Cerebellar cortex (tissue), 1 donor: Measurements from ENCODE around the gene GIGYF1.
"Not testable (repeated sequence)": the region's sequence is repeated elsewhere in the genome, so short reads cannot be mapped to it uniquely, and the experiment has no call there.

Source experiments
- DNase-seq: peaks from one replicate; pipeline ENCODE4 v3.0.0-alpha.2; 2015; ENCODE audit warnings: low spot score

GIGYF1 gene

DNA sequence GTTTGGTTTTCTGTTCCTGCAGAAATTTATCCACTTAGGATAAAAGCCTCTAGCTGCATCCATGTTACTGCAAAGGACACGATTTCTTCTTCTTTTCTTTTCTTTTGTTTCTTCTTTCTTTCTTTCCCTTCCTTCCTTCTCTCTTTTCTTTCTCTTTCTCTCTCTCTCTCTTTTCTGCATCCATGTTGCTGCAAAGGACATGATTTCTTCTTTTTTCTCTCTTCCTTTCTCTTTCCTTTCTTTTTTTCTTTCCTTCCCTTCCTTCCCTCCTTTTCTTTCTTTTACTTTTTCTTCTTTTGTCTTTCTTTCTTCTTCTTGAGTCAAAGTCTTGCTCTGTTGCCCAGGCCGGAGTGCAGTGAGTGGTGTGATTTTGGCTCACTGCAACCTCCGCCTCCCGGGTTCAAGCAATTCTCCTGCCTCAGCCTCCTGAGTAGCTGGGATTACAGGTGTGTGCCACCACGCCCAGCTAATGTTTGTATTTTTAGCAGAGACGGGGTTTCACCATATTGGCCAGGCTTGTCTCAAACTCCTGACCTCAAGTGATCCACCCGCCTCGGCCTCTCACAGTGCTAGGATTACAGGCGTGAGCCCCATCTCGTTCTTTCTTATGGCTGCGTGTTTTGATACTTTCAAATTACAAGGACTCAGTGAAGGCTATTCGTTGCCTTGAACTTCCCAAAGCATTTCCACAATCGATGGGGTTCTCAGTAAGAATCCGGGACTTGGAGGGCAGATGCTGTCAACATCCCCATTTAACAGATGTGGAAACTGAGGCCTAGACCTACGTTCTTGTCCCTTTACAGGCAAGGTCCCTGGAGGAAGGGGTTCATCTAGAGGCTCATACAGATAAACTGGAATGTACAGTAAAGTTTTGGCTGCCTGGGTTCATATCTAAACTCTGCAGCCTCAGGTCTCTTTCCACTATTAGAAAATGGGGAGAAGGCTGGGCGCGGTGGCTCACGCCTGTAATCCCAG, 22.4 kb downstream of the GIGYF1 start:
- no peak for DNase-seq

DNA sequence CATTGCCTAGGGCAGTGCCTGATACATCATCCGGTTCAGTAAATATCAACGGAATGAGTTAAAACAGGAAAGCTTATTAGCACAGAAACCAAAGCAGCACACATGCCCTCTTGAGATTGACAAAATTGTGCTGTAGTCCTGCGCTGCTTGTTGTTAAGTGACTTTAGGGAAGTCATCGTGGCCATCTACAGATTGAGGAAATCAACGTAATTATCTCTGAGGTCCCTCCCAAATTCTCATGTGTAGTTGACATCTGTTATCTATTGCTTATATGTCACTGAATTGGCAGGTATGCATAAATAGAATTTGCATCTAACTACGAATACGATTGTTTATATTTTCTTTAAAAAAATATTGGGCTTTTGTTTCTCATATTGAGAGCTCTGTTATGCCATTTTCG, 24.0 kb downstream of the GIGYF1 start:
- no peak for DNase-seq

DNA sequence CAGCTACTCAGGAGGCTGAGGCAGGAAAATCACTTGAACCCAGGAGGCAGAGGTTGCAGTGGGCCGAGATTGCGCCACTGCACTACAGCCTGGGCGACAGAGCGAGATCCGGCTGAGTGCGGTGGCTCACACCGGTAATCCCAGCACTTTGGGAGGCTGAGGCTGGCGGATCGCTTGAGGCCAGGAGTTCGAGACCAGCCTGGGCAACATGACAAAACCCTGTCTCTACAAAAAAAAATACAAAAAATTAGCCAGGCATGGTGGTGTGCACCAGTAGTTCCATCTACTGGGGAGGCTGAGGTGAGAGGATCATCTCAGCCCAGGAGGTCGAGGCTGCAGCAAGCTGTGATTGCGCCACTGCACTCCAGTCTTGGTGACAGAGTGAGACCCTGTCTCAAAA, 24.9 kb downstream of the GIGYF1 start:
- DNase-seq: not testable (repeated sequence)

DNA sequence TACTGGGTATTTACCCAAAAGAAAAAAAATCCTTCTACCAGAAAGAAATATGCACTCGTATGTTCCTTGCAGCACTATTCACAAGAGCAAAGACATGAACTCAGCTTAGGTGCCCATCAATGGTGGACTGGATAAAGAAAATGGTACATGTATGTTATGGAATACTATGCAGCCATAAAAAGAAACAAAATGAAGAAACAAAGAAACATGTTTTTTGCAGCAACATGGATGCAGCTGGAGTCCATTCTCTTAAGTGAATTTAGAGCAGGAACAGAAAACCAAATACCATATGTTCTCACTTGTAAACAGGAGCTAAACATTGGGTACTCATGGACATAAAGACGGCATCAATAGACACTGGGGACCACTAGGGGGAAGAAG, 26.0 kb downstream of the GIGYF1 start:
- no peak for DNase-seq

DNA sequence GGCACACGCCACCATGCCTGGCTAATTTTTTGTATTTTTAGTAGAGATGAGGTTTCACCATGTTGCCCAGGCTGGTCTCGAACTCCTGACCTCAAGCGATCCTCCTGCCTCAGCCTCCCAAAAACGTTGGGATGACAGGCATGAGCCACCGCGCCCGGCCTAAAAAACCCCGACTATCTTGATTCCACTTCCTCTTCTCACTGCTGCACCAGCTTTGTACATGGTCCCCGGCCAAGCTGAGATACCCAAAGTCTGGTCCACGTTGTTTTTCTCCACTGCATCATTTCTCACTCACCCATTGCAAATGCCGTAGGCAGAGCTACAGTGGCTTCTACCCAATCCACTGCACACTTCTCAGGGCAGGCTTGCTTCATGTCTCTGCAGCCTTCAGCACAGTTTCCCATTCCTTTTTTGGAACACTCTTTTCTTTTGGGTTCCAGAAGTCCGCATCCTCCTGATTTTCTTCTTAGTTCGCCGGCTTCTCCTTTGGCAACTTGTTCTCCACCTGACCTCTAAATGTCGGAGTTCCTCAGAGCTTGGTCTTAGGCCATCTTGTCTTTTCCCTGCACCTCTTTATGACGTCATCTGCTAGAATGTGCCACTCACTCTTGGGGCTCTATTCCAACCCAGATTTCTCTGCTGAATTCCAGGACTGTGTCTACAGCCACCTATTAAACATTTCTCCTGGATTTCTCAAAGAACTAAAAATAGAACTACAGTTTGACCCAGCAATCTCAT, 26.6 kb downstream of the GIGYF1 start:
- DNase-seq: no peak

DNA sequence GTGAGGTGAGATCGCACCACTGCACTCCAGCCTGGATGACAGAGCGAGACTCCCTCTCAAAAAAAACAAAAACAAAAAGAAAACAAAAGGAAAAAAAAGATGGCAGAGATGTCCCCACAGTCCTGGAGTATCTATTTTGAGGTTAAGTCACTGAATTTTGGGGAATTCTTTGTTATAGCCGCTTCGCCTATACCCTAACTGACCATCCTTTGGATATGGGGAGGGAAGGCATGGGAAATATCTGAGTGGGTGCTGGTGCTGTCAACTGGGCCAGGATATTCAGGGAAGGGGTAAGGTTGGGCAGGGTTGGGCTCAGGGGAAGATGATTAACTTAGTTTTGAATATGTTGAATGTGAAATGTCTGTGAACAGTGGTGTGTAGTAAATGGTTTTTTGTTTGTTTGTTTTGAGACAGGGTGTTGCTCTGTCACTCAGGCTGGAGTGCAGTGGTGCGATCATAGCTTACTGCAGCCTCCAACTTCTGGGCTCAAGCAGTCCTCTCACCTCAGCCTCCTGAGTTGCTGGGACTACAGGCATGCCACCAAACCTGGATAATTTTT, 28.8 kb downstream of the GIGYF1 start:
- DNase-seq: no peak

DNA sequence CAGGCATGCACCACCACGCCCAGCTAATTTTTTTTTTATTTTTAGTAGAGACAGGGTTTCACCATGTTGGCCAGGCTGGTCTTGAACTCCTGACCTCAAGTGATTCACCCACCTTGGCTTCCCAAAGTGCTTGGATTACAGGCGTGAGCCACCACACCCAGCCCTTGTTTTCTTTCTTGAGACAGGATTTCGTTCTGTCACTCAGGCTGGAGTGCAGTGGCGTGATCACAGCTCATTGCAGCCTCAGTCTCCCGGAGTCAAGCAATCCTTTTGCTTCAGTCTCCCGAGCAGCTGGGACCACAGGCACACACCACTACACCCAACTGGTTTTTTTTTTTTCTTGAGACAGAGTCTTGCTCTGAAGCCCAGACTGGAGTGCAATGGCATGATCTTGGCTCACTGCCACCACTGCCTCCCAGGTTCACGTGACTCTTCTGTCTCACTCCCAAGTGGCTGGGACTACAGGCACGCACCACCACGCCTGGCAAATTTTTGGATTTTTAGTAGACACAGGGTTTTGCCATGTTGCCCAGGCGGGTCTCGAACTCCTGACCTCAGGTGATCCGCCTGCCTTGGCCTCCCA, 31.8 kb downstream of the GIGYF1 start:
- not testable (repeated sequence) for DNase-seq

DNA sequence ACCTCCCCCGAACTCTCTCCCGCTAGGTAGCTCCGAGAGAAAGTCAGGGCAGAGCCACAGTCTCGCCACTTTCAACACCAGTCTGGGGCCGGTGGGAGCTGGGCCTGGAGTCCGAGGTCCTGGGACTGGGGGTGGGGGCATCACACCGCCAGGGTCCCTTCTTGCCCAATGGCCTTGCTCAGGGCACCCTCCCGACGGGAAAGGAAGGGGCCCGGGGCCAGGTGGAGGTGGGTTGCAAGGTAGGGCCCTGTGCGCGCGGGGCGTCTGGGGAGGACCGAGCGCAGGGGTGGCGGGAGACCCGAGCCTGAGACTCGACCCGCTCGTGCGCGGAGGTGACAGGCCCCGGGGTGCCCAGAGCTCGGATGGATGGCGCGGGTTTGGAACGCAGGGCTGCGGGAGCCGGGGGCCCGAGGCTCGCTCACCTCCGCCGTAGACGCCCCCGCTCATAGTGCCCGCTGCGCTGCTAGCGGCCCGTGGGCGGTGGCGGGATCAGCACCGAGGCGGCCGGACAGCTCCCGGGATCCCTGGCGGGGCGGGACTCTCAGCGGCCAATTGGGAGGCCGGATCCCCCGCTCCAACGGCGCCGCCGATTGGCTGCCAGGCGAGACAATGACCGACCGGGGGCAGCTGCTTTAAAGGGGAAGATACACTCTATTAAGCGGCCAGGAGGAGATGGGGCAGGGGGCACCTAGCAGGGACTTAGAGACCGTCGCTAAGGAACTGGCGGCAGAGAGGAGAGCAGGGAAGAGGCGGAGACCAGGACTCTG, 38.0 kb downstream of the GIGYF1 start, which contains the start of gene ACTL6B:
TSS of gene ACTL6B (minus strand) at position 541 of the 767 bp plus-strand sequence. CDS start at position 447, 94 bp downstream.
- DNase-seq: peak; percentile 90

DNA sequence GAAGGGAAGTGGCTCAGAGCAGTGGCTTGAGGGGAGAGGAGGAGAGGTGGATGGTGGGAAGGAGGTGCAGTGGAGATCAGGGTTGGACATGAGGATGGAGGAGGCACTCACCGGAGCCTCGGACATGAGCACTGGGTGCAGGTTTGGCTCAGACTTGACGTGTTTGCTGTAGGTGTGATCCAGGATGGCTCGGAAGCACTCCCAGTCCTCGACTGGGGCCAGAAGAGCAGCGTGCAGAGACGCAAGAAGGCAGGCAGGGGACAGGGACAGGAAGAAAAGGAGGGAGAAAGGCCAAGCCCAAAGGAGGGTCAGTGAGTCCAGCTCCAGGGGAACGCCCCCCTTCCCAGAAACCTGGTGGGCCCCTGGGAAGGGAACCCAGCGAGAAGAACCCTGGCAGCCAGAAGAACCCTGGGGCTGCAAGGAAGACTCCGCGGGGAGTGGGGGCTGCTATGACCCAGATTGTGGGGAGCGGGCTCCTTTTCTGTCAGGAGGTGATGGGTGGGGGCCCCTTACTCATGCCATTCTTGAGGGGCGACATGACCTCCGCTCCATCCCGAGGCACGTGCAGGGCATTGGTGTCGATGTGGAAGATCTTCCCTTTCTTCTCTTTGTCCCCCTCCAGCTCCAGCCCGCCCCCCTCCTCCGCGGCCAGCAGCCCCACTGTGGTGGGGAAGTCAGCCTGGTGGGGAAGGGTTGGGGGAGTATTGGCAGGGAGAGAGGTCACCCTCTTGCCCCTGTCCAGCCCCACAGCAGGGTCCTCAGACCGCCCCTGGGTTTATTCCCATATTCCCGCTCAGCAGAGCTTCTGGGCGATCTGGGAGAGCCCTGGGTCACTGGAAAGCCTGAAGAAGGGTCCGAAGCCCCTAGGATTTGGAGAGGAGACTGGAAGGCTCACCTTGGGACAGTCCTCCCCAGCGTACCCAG, 38.9 kb downstream of the GIGYF1 start:
- no peak for DNase-seq

DNA sequence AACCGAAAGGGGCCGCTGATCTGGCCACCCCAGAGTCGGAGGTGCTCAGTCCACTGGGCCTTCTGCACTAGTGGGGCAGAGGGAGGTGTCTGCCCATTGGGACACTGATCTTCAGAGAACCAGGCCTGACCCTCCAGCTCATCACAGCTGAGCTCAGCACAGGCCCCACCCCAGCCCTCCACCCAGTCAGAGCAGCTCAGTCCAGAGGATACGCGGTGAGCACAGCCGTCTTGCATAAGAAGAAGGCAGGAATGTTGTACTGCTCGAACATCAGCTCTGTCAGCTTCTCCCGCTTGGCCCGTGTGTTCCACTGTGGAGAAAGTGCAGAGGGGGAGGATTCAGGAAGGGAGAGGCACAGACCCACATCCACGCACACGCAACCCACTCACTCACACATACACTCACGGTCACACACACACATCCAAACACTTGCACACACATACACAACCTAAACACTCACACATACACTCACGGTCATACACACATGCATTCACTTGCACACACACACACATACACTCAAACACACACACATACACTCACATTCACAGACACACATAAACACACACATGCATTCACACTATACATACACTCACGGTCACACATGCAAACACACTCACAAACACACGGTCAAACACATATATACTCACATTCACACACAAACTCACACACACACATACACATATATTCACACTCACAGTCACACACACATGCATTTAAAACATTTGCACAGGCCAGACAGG, 44.1 kb downstream of the GIGYF1 start:
- no peak for DNase-seq

DNA sequence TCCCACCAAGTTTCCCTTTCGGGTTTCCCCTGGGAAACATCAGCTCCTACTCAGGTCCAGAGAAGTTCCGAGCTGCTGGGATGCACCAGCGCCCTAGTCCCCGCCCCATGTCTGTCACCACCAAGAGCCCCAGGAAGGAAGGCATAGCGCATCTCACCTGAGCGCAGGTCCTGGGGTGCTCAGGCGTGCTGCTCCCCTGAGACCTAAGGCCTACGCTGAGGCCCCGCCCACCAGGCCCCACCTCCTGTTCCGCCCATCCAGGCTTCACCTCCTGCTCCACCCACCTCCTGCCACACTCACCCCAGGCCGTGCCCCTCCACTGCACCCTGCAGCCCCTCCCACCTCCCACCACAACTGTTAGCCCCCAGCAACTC, 51.5 kb downstream of the GIGYF1 start:
- DNase-seq: no peak

DNA sequence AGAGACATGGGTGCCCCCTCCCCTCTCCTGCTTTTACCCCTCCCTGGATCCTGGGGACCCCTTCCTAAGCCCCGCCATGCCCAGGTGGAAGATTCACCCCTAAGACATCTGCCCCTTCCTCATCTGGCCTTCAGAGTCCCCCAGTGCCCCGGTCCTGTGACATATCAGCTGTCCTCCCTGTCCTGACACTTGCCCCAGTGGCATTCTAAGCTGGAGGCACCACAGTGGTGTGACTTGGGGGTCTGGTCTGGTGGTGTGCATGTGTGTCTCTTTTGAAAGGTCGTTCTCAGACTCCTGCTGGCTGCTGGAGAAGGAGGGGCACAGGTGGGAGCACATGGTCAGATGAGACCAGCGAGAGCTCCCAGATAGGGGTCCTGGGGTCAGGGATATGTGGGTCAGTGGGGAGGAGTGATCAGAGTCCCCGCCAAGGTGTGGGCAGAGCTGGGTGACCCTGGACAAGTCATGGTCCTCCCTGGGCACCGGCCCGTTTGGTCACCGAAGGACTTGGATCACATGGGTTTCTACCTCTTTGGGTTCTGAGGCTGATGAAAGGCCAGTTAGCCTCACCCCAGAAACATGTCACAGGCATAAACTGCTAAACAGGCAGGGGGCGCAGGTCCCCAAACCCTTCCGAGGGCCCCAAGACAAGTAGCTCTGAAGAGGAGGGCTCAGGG, 52.1 kb downstream of the GIGYF1 start:
- DNase-seq: no peak

DNA sequence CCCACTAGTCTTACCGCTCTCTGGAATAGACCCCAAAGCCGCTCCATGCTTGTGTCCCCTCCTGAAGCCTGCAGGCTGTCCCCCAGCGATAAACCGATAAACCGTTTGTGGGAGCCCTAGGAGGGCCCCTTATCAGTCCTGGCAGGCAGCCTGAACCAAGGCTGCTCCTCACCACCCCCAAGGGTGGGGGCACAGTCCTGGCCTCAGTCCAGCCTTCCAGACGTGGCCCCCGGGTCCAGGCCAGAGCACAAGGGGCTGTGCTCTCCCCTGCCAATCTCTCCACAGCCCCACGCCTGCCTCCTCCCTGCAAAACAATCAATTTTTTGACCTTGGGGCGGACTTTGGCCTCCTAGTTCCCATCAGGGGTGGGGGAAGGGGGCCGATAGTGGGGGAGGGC, 52.6 kb downstream of the GIGYF1 start, which contains the start of gene TFR2:
TSS of gene TFR2 (minus strand) at position 90 of the 397 bp plus-strand sequence. CDS start at position 47, 43 bp downstream.
- no peak for DNase-seq

DNA sequence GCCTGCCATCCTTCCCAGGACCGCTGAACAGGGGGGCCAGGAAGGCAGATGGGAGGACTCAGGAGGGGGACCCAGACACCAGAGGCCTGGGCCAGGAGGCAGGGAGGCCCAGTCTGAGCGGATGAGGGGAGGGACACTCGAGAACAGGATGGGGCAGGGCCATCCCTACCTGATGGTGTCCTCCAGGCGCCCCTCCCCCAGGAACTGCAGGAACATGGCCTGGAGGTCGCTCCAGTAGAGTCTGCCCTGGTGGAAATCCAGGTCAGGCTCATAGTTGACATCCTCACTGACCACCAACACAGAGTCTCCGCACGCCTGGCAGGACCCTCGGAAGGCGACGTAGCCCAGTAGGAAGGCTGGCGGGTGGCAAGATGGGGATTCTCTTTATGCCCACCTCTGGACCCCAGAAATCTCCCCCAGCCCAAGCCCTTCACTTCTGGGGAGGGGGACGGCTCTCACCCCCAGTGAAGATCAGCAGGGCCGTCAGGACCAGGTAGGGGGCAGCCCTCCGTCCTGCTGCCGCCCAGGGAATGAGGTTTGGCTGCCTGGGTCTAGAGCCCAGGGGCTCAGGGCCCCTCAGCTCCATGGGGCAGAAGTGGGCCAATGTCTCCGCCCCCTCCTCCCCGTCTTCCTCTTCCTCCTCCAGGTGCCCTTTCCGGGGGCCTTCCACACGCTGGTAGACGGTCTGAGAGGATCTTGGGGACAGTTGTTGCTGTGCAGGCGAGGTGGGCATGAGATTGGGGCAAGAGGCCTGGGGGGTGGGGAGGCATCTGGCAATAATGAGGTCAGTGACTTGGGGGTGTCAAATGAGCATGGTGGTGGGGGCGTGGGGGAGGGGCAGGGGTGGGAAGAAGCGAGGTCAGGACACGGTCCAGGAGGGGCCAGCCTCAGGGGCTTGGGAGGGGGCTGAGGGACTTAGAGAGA, 53.3 kb downstream of the GIGYF1 start:
- DNase-seq: no peak

DNA sequence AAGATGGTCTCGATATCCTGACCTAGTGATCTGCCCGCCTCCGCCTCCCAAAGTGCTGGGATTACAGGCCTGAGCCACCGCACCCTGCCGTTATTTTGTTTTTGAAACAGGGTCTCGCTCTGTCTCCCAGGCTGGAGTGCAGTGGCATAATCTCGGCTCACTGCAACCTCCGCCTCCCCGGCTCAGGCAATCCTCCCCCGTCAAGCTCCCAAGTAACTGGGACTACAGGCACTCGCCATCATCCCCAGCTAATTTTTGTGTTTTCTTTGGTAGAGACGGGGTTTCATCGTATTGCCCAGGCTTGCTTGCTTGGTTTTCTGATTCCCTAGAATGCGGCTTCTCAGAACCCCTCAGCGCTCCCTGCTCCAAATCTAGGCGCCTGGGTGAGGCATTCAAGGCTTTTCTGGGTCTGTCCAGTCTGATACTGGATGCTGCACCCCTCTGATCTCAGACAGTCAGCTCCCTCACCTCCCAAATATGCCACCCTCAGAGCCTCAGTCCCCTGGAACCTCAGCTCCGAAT, 54.0 kb downstream of the GIGYF1 start:
- DNase-seq: no peak

DNA sequence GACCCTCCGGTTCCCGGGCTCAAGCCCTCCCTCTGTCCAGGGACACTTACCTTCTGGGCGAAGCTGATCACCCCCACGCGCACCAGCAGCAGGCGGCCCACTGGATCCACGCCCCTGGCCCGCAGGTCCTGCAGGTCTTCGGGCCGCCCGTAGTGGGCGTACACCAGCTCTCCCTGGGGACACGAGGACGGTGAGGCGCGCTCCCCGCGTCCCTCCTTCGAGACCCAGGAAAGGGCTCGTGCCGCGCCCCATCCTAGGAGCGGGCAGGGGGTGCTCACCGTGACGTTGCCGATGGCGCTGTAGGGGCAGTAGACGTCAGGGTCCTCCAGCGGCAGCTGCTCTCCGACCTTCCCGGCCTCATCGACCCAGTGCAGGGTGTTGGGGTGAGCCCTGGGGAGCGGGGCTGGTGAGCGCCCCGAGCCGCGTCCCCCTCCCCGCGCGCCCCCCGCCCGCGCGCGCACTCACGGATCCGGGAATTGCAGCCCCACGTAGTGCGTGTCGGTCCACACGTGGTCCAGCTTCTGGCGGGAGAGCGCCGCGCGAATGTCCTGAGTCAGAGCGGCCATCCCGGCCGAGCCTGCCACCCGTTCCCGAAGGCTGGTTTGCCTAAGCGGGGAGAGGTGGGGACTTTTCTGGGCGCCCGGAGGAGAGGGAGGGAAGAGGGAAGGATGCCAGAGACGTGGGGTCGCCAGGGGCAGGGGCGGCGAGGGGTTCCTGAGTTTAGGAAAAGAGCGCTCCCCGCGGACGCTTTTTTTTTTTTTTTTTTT, 60.9 kb downstream of the GIGYF1 start:
- no peak for DNase-seq

DNA sequence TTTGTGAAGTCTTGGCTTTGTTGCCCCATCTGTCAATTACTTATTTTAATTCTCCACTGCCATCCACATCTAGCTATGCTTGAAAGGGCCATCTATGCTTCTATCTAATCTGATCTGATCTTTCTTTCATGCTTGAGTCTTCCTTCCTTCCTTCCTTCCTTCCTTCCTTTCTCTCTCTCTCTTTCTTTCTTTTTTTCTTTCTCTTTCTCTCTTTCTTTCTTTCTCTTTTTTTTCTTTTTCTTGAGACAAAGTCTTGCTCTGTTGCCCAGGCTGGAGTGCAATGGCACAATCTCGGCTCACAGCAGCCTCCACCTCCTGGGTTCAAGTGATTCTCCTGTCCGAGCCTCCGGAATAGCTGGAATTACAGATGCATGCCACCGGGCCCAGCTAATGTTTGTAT, 64.0 kb downstream of the GIGYF1 start:
- no peak for DNase-seq
